Mucosa of descending colon (tissue), 3 donors: ENCODE results near the gene ASB3. TPM values are rescaled to one million over a fixed set of nuclear protein-coding genes. Genes with fewer than 3 reads are reported as not detected.

ENCODE experiments used
- ATAC-seq: fragments of 200-7000 bp; cut with Tn5 transposase; one replicate; pipeline ENCODE4 v1.9.1; 2020; ENCODE audit warnings: mild to moderate bottlenecking, moderate library complexity
- DNase-seq, 3 donors: peaks; one replicate each; pipeline ENCODE4 v3.0.0-alpha.2; 2020
- H3K36me3 ChIP-seq: fragments of 200-600 bp; one replicate; pipeline ENCODE4 v1.8.0; 2021; ENCODE audit warnings: low read depth, mild to moderate bottlenecking
- H3K4me1 ChIP-seq: fragments of 200-600 bp; one replicate; pipeline ENCODE4 v1.8.0; 2021; ENCODE audit warnings: low read depth, mild to moderate bottlenecking
- H3K4me3 ChIP-seq: fragments of 200-600 bp; one replicate; pipeline ENCODE4 v1.8.0; 2021; ENCODE audit warnings: mild to moderate bottlenecking
- H3K9me3 ChIP-seq: fragments of 200-600 bp; one replicate; pipeline ENCODE4 v1.8.0; 2021; ENCODE audit warnings: mild to moderate bottlenecking
- CTCF ChIP-seq: fragments of 200-600 bp; IDR thresholded peaks from one replicate; pipeline ENCODE4 v1.8.0; 2022; ENCODE audit warnings: antibody characterized with exemption, mild to moderate bottlenecking
- intact Hi-C, 2 donors: fragments of 100-400 bp; cut with DNase I in 1 of 2; cut with micrococcal nuclease in 1 of 2; formaldehyde crosslinking; loops; one replicate each; pipeline versions ENCODE4 v1.11.0 to v1.11.1; 2022; cut with DNase I, micrococcal nuclease
- total RNA-seq, 3 donors: library from RNA; stranded (reverse); fragmentation: NEBNext Ultra II Directional in 2 of 3; extraction: Animal tissue kit (Norgen Biotek cat#: 25700) in 2 of 3; gene quantifications; one replicate each; pipeline versions ENCODE4 v1.2.1 to v1.2.4, GENCODE V29; 2021 to 2023
- donor health status: DM: no; HTN: no; CAD: no; lungs with moderate emphysema.
- donor health status: DM: no; HTN: no; CAD: no.
- donor health status: DM: no; HTN: yes; CAD: no.

ASB3 gene
- total RNA-seq, 3 donors from 2014 or later, result 11.6 to 16.8 (median 14.9) TPM

- Histone ChIP-seq H3K36me3 (no peaks in the 10 kb centered on the region), H3K4me3 (no peak overlapping the region), H3K4me1 (no peaks in the 10 kb centered on the region), H3K9me3 (peaks cover 13% of the 10 kb centered on the region)
- intact Hi-C loops, result no loop called here
- no peak for ATAC-seq
- TF ChIP-seq CTCF, result no peak
- no peak for DNase-seq
Observed at GRCh38 chr2:53708988-53709387, 77.8 kb downstream of the ASB3 start.

- no peaks in the 10 kb centered on the region for H3K9me3 ChIP-seq
- H3K4me3 ChIP-seq, result no peak overlapping the region
- intact Hi-C loops, result no loop called here
- no peak for ATAC-seq
- DNase-seq, result no peak
- TF ChIP-seq CTCF, result no peak
- H3K4me1 ChIP-seq, result no peaks in the 10 kb centered on the region
- no peaks in the 10 kb centered on the region for H3K36me3 ChIP-seq
Observed at GRCh38 chr2:53701221-53701620, 85.5 kb downstream of the ASB3 start.

DNA sequence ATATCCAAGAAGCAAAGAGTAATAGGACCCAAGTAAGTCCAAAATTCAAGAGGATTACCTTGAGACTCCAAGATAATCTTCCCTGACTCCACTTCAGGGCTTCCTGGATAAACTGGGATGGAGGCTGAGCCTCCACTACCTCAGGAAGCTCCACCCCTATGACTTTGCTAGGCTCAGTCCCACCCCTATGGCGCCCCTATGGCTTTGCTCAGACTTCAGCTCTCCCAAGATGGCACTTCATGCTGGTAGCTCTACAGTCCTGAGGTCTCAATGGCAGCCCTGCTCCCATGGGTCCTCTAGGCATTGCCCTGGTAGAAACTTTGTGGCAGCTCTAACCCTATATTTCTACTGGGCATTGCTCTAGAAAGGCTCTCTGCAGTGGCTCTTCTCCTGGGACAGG, 89.1 kb downstream of the ASB3 start:
- H3K4me3 ChIP-seq, result no peak overlapping the region
- no peaks in the 10 kb centered on the region for H3K36me3 ChIP-seq
- ATAC-seq (no peak), DNase-seq (no peak)
- H3K4me1 ChIP-seq, result no peaks in the 10 kb centered on the region
- no peak for TF ChIP-seq CTCF
- no peaks in the 10 kb centered on the region for H3K9me3 ChIP-seq
- intact Hi-C loops, result no loop called here

GRCh38 chr2:53697092-53697491, 89.7 kb downstream of the ASB3 start:
- DNase-seq (no peak), ATAC-seq (no peak)
- Histone ChIP-seq H3K9me3 (no peaks in the 10 kb centered on the region), H3K4me3 (no peak overlapping the region), H3K36me3 (no peaks in the 10 kb centered on the region), H3K4me1 (no peaks in the 10 kb centered on the region)
- TF ChIP-seq CTCF, result no peak
- intact Hi-C loops, result no loop called here

DNA sequence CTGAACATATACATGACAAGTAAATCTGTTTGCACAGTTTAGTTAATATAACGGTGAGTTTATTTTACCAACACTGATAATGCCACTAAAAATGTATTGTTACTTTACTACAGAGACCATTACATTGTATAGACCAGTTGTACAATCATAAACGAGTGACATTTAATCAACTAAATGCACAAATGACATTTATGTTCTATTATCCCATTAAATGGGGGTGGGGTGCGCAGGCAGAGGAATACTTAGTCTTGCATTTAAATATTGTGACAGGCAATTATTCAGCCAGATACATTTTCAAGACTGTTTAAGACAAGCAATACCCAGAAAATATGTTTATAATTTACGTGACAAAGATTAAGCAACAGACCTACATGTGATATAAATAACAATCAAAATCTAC, 91.2 kb downstream of the ASB3 start:
- no peak for ATAC-seq
- no peak overlapping the region for H3K4me3 ChIP-seq
- TF ChIP-seq CTCF, result no peak
- intact Hi-C loops, result no loop called here
- H3K4me1 ChIP-seq, result no peaks in the 10 kb centered on the region
- DNase-seq, result no peak
- no peaks in the 10 kb centered on the region for H3K36me3 ChIP-seq
- H3K9me3 ChIP-seq, result no peaks in the 10 kb centered on the region

- ATAC-seq (no peak), DNase-seq (no peak)
- Histone ChIP-seq H3K4me1 (no peaks in the 10 kb centered on the region), H3K36me3 (no peaks in the 10 kb centered on the region), H3K9me3 (no peaks in the 10 kb centered on the region), H3K4me3 (no peak overlapping the region)
- intact Hi-C loops, result no loop called here
- TF ChIP-seq CTCF, result no peak
Observed at GRCh38 chr2:53694096-53694771, 92.5 kb downstream of the ASB3 start.
